Measurements from ENCODE around the gene INTS7.

INTS7 gene

GRCh38 chr1:211912844-211913432 is 122.4 kb downstream of the INTS7 start:
- DNase-seq (ENCODE audit: low read depth, low spot score) = no peak
- H3K9ac ChIP-seq (ENCODE audit: insufficient read length) = no peak overlapping the region
- TF ChIP-seq POLR2AphosphoS5 (IDR thresholded peaks at IDR 0.05; ENCODE audit: borderline replicate concordance, low read depth, low read length) = no peak
- no peak for TF ChIP-seq EZH2 (IDR thresholded peaks at IDR 0.05)
- TF ChIP-seq FOXP2 (optimal IDR thresholded peaks at IDR 0.05; ENCODE audit: control extremely low read depth, extremely low read length, insufficient read depth) = no peak
- H3K27ac ChIP-seq = no peak overlapping the region
- H3K36me3 ChIP-seq (ENCODE audit: insufficient read depth, low read length) = no peaks in the 10 kb centered on the region
- no peak overlapping the region for H3K4me3 ChIP-seq
- H3K9me3 ChIP-seq (ENCODE audit: low read depth, low read length) = no peaks in the 10 kb centered on the region

GRCh38 chr1:211912038-211912437 is 123.3 kb downstream of the INTS7 start:
- Histone ChIP-seq H3K27ac (no peak overlapping the region), H3K36me3 (ENCODE audit: insufficient read depth, low read length) (no peaks in the 10 kb centered on the region), H3K4me3 (no peak overlapping the region), H3K9ac (ENCODE audit: insufficient read length) (no peak overlapping the region), H3K9me3 (ENCODE audit: low read depth, low read length) (no peaks in the 10 kb centered on the region)
- DNase-seq (ENCODE audit: low read depth, low spot score) = no peak
- TF ChIP-seq FOXP2 (optimal IDR thresholded peaks at IDR 0.05; ENCODE audit: control extremely low read depth, extremely low read length, insufficient read depth) (no peak), EZH2 (IDR thresholded peaks at IDR 0.05) (no peak), POLR2AphosphoS5 (IDR thresholded peaks at IDR 0.05; ENCODE audit: borderline replicate concordance, low read depth, low read length) (no peak)

- TF ChIP-seq POLR2AphosphoS5 (IDR thresholded peaks at IDR 0.05; ENCODE audit: borderline replicate concordance, low read depth, low read length) = no peak
- no peak for TF ChIP-seq FOXP2 (optimal IDR thresholded peaks at IDR 0.05; ENCODE audit: control extremely low read depth, extremely low read length, insufficient read depth)
- no peak for TF ChIP-seq EZH2 (IDR thresholded peaks at IDR 0.05)
- Histone ChIP-seq H3K36me3 (ENCODE audit: insufficient read depth, low read length) (no peaks in the 10 kb centered on the region), H3K9me3 (ENCODE audit: low read depth, low read length) (no peaks in the 10 kb centered on the region), H3K27ac (no peak overlapping the region), H3K9ac (ENCODE audit: insufficient read length) (no peak overlapping the region), H3K4me3 (no peak overlapping the region)
- DNase-seq (ENCODE audit: low read depth, low spot score) = no peak
Observed at GRCh38 chr1:211910913-211911485, 124.4 kb downstream of the INTS7 start.

GRCh38 chr1:211910113-211910884 is 125.1 kb downstream of the INTS7 start:
- H3K4me3 ChIP-seq = no peak overlapping the region
- H3K9me3 ChIP-seq (ENCODE audit: low read depth, low read length) = no peaks in the 10 kb centered on the region
- no peak for DNase-seq (ENCODE audit: low read depth, low spot score)
- no peak overlapping the region for H3K9ac ChIP-seq (ENCODE audit: insufficient read length)
- TF ChIP-seq FOXP2 (optimal IDR thresholded peaks at IDR 0.05; ENCODE audit: control extremely low read depth, extremely low read length, insufficient read depth) (no peak), EZH2 (IDR thresholded peaks at IDR 0.05) (no peak), POLR2AphosphoS5 (IDR thresholded peaks at IDR 0.05; ENCODE audit: borderline replicate concordance, low read depth, low read length) (no peak)
- no peaks in the 10 kb centered on the region for H3K36me3 ChIP-seq (ENCODE audit: insufficient read depth, low read length)
- no peak overlapping the region for H3K27ac ChIP-seq

- H3K4me3 ChIP-seq = no peak overlapping the region
- H3K9me3 ChIP-seq (ENCODE audit: low read depth, low read length) = no peaks in the 10 kb centered on the region
- no peak overlapping the region for H3K9ac ChIP-seq (ENCODE audit: insufficient read length)
- no peak overlapping the region for H3K27ac ChIP-seq
- H3K36me3 ChIP-seq (ENCODE audit: insufficient read depth, low read length) = no peaks in the 10 kb centered on the region
- no peak for TF ChIP-seq EZH2 (IDR thresholded peaks at IDR 0.05)
- no peak for TF ChIP-seq FOXP2 (optimal IDR thresholded peaks at IDR 0.05; ENCODE audit: control extremely low read depth, extremely low read length, insufficient read depth)
- no peak for TF ChIP-seq POLR2AphosphoS5 (IDR thresholded peaks at IDR 0.05; ENCODE audit: borderline replicate concordance, low read depth, low read length)
- no peak for DNase-seq (ENCODE audit: low read depth, low spot score)
Observed at GRCh38 chr1:211909395-211909794, 126.0 kb downstream of the INTS7 start.

GRCh38 chr1:211908951-211909350 is 126.4 kb downstream of the INTS7 start:
- Histone ChIP-seq H3K4me3 (no peak overlapping the region), H3K9me3 (ENCODE audit: low read depth, low read length) (no peaks in the 10 kb centered on the region), H3K36me3 (ENCODE audit: insufficient read depth, low read length) (no peaks in the 10 kb centered on the region), H3K9ac (ENCODE audit: insufficient read length) (no peak overlapping the region), H3K27ac (no peak overlapping the region)
- no peak for DNase-seq (ENCODE audit: low read depth, low spot score)
- TF ChIP-seq POLR2AphosphoS5 (IDR thresholded peaks at IDR 0.05; ENCODE audit: borderline replicate concordance, low read depth, low read length) = no peak
- no peak for TF ChIP-seq EZH2 (IDR thresholded peaks at IDR 0.05)
- TF ChIP-seq FOXP2 (optimal IDR thresholded peaks at IDR 0.05; ENCODE audit: control extremely low read depth, extremely low read length, insufficient read depth) = no peak

- DNase-seq (ENCODE audit: low read depth, low spot score) = no peak
- Histone ChIP-seq H3K9ac (ENCODE audit: insufficient read length) (no peak overlapping the region), H3K27ac (no peak overlapping the region), H3K4me3 (no peak overlapping the region), H3K9me3 (ENCODE audit: low read depth, low read length) (no peaks in the 10 kb centered on the region), H3K36me3 (ENCODE audit: insufficient read depth, low read length) (no peaks in the 10 kb centered on the region)
- TF ChIP-seq POLR2AphosphoS5 (IDR thresholded peaks at IDR 0.05; ENCODE audit: borderline replicate concordance, low read depth, low read length) (no peak), EZH2 (IDR thresholded peaks at IDR 0.05) (no peak), FOXP2 (optimal IDR thresholded peaks at IDR 0.05; ENCODE audit: control extremely low read depth, extremely low read length, insufficient read depth) (no peak)
Observed at GRCh38 chr1:211908453-211908852, 126.9 kb downstream of the INTS7 start.

GRCh38 chr1:211903490-211904245 is 131.7 kb downstream of the INTS7 start:
- Histone ChIP-seq H3K9me3 (ENCODE audit: low read depth, low read length) (no peaks in the 10 kb centered on the region), H3K4me3 (no peak overlapping the region), H3K36me3 (ENCODE audit: insufficient read depth, low read length) (no peaks in the 10 kb centered on the region), H3K9ac (ENCODE audit: insufficient read length) (no peak overlapping the region), H3K27ac (no peak overlapping the region)
- TF ChIP-seq FOXP2 (optimal IDR thresholded peaks at IDR 0.05; ENCODE audit: control extremely low read depth, extremely low read length, insufficient read depth) = no peak
- no peak for TF ChIP-seq POLR2AphosphoS5 (IDR thresholded peaks at IDR 0.05; ENCODE audit: borderline replicate concordance, low read depth, low read length)
- no peak for TF ChIP-seq EZH2 (IDR thresholded peaks at IDR 0.05)
- no peak for DNase-seq (ENCODE audit: low read depth, low spot score)
